ENCODE results near the gene GSTA2.

The GSTA2 gene

DNA sequence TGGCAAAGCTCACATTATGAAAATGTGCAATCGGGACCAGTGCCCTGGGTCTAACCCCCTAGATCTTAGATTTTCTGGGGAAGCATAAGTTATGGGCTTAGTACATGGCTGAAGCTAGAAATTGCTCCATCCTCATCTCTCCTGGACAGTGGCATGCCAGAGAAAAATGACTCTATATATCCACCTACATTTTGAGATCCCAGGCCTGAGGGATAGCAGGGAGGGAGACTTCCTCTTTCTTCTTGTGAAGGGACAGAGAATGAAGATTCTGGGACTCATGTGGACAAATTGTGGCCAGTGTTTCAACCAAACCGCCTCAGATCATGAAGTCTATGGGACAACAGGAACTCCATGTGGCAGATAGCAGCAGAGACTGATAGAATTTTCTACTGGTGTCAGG lies 35.4 kb downstream of the GSTA2 start:
- no peak overlapping the region for H3K4me3 ChIP-seq (ENCODE audit: insufficient read depth in 1 of 2, low read depth in 1 of 2, low read length in 2 of 2)
- no peak overlapping the region for H2AFZ ChIP-seq (ENCODE audit: low read depth, low read length)
- no peak overlapping the region for H3K4me2 ChIP-seq (ENCODE audit: low read length, poor library complexity, severe bottlenecking)
- no peak overlapping the region for H2AK5ac ChIP-seq (ENCODE audit: low read length, severe bottlenecking)
- DNase-seq, result no peak
- H3K27ac ChIP-seq (ENCODE audit: low read length, poor library complexity, severe bottlenecking), result no peak overlapping the region
- no peaks in the 10 kb centered on the region for H3K4me1 ChIP-seq (ENCODE audit: control insufficient read depth, insufficient read depth, low read depth, low read length)
- no peaks in the 10 kb centered on the region for H3K36me3 ChIP-seq (ENCODE audit: control insufficient read depth in 1 of 2, insufficient read depth in 2 of 2, low read depth in 1 of 2, low read length in 2 of 2)
- 91% methylated on average over 1 of the region's 2 CpGs for WGBS
- no peaks in the 10 kb centered on the region for H3K79me1 ChIP-seq (replicated peaks; ENCODE audit: low read length, poor library complexity, severe bottlenecking)
- no peak overlapping the region for H3K4ac ChIP-seq (ENCODE audit: low read depth in 1 of 2, low read length in 2 of 2)
- H2BK5ac ChIP-seq (ENCODE audit: low read depth, low read length, poor library complexity, severe bottlenecking), result no peak overlapping the region
- H3K27me3 ChIP-seq (ENCODE audit: control insufficient read depth in 1 of 2, insufficient read depth in 1 of 2, low read length in 2 of 2), result no peaks in the 10 kb centered on the region
- no peak overlapping the region for H3K23ac ChIP-seq (ENCODE audit: low read length in 2 of 2)
- H2BK12ac ChIP-seq (ENCODE audit: low read length in 2 of 2), result no peak overlapping the region
- H3K9me3 ChIP-seq (ENCODE audit: control insufficient read depth, low read length), result no peaks in the 10 kb centered on the region
- no peak overlapping the region for H3K9ac ChIP-seq (ENCODE audit: low read length)
- no peak overlapping the region for H3K14ac ChIP-seq (ENCODE audit: low read length in 2 of 2)
- no peak overlapping the region for H3K18ac ChIP-seq (ENCODE audit: low read depth in 1 of 2, low read length in 2 of 2)
- H4K8ac ChIP-seq (ENCODE audit: low read length), result no peak overlapping the region
- no peak overlapping the region for H4K91ac ChIP-seq (ENCODE audit: low read length)
- H2BK15ac ChIP-seq (ENCODE audit: low read depth, poor library complexity, severe bottlenecking), result no peak overlapping the region
- H2BK120ac ChIP-seq (ENCODE audit: low read depth, low read length), result no peak overlapping the region

DNA sequence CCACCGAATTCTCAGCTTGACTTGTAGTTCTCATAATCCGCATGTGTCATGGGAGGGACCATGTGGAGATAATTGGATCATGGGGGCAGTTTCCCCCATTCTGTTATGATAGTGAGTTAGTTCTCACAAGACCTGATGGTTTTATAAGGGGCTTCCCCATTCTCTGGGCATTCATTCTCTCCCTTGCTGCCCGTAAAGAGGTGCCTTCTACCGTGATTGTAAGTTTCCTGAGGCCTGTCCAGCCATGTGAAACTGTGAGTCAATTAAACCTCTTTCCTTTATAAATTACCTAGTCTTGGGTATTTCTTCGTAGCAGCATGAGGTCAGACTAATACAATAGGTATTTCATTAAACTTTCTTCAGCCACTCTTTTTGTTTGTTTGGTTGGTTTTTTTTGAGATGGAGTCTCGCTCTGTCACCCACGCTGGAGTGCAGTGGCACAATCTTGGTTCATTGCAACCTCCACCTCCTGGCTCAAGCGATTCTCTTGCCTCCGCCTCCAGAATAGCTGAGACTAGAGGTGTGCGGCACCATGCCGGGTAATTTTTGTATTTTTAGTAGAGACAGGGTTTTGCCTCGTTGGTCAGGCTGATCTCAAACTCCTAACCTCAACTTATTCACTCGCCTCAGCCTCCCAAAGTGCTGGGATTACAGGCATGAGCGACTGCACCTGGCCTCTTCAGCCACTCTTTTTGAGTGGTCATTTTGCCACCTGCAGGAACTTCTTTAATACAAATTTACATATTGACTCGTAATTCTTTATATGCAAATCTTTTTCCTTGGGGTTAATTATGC lies 36.3 kb downstream of the GSTA2 start:
- Histone ChIP-seq H3K23ac (ENCODE audit: low read length in 2 of 2) (no peak overlapping the region), H2BK5ac (ENCODE audit: low read depth, low read length, poor library complexity, severe bottlenecking) (no peak overlapping the region), H2BK15ac (ENCODE audit: low read depth, poor library complexity, severe bottlenecking) (no peak overlapping the region), H3K27ac (ENCODE audit: low read length, poor library complexity, severe bottlenecking) (no peak overlapping the region), H2AK5ac (ENCODE audit: low read length, severe bottlenecking) (no peak overlapping the region), H3K4ac (ENCODE audit: low read depth in 1 of 2, low read length in 2 of 2) (no peak overlapping the region), H3K27me3 (ENCODE audit: control insufficient read depth in 1 of 2, insufficient read depth in 1 of 2, low read length in 2 of 2) (no peaks in the 10 kb centered on the region), H3K9me3 (ENCODE audit: control insufficient read depth, low read length) (no peaks in the 10 kb centered on the region), H3K36me3 (ENCODE audit: control insufficient read depth in 1 of 2, insufficient read depth in 2 of 2, low read depth in 1 of 2, low read length in 2 of 2) (no peaks in the 10 kb centered on the region), H3K4me2 (ENCODE audit: low read length, poor library complexity, severe bottlenecking) (no peak overlapping the region), H3K9ac (ENCODE audit: low read length) (no peak overlapping the region), H2AFZ (ENCODE audit: low read depth, low read length) (no peak overlapping the region), H3K4me3 (ENCODE audit: insufficient read depth in 1 of 2, low read depth in 1 of 2, low read length in 2 of 2) (no peak overlapping the region), H3K14ac (ENCODE audit: low read length in 2 of 2) (no peak overlapping the region), H3K79me1 (replicated peaks; ENCODE audit: low read length, poor library complexity, severe bottlenecking) (no peaks in the 10 kb centered on the region), H3K18ac (ENCODE audit: low read depth in 1 of 2, low read length in 2 of 2) (no peak overlapping the region), H4K8ac (ENCODE audit: low read length) (no peak overlapping the region), H2BK120ac (ENCODE audit: low read depth, low read length) (no peak overlapping the region), H4K91ac (ENCODE audit: low read length) (no peak overlapping the region), H3K4me1 (ENCODE audit: control insufficient read depth, insufficient read depth, low read depth, low read length) (no peaks in the 10 kb centered on the region), H2BK12ac (ENCODE audit: low read length in 2 of 2) (no peak overlapping the region)
- 90% methylated on average over 14 of the region's 15 CpGs for WGBS
- DNase-seq, result no peak

DNA sequence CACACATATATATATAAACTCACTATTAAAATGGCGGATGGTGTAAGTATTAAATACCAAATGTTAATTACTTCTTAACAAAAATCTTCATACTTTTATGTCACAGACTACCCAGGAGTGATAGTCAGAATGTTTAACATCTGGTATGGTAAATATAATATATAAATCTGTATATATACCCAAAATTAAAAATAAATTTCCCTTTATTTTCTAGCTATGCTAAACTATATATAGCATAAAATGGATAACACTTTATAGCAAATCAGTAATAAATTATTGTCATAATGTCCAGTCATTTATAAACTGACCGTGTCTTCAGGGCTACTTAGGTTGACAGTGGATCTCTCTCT lies 37.1 kb downstream of the GSTA2 start:
- 77% methylated on average over 1 of the region's 2 CpGs for WGBS
- no peak overlapping the region for H3K14ac ChIP-seq (ENCODE audit: low read length in 2 of 2)

DNA sequence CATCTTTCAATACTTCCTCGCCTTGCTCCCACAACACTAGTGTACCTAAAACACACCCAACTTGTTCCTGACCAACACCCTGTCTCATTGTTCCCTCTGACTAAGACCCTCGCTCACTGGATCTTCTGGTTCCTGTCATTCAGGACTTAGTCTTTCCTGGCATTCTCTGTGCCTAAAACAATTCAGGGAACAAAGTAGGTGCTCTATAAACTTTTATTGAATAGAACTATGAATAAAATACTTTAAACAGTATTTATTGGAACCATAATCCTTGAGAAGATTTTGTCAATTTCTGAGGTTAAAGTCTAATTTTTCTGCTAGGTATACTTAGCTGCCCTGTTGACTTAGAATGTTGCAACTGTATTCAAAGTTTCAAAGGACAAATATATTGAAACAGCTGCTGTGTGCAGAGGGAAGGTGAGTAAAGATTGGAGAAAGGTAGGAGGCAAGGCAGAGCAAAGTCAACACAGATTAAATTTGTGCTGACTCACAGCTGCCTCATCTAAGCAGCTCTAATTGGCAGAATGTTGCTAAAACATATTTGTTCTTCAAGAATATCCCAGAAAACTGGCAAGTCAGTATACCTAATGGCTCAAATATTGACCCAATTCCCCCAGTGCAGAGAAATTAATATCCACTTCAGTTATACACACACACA lies 37.6 kb downstream of the GSTA2 start:
- DNase-seq, result no peak
- H4K91ac ChIP-seq (ENCODE audit: low read length), result no peak overlapping the region
- H2BK15ac ChIP-seq (ENCODE audit: low read depth, poor library complexity, severe bottlenecking), result no peak overlapping the region
- H3K4me1 ChIP-seq (ENCODE audit: control insufficient read depth, insufficient read depth, low read depth, low read length), result no peaks in the 10 kb centered on the region
- H3K14ac ChIP-seq (ENCODE audit: low read length in 2 of 2), result no peak overlapping the region
- H3K36me3 ChIP-seq (ENCODE audit: control insufficient read depth in 1 of 2, insufficient read depth in 2 of 2, low read depth in 1 of 2, low read length in 2 of 2), result no peaks in the 10 kb centered on the region
- H2BK12ac ChIP-seq (ENCODE audit: low read length in 2 of 2), result no peak overlapping the region
- H2AK5ac ChIP-seq (ENCODE audit: low read length, severe bottlenecking), result no peak overlapping the region
- WGBS, result 100% methylated on average over 2 of the region's 2 CpGs
- H2BK5ac ChIP-seq (ENCODE audit: low read depth, low read length, poor library complexity, severe bottlenecking), result no peak overlapping the region
- no peaks in the 10 kb centered on the region for H3K9me3 ChIP-seq (ENCODE audit: control insufficient read depth, low read length)
- H3K27me3 ChIP-seq (ENCODE audit: control insufficient read depth in 1 of 2, insufficient read depth in 1 of 2, low read length in 2 of 2), result no peaks in the 10 kb centered on the region
- H3K9ac ChIP-seq (ENCODE audit: low read length), result peak overlapping the region; percentile 37
- H3K4ac ChIP-seq (ENCODE audit: low read depth in 1 of 2, low read length in 2 of 2), result no peak overlapping the region
- H3K79me1 ChIP-seq (replicated peaks; ENCODE audit: low read length, poor library complexity, severe bottlenecking), result no peaks in the 10 kb centered on the region
- H3K4me3 ChIP-seq (ENCODE audit: insufficient read depth in 1 of 2, low read depth in 1 of 2, low read length in 2 of 2), result no peak overlapping the region
- no peak overlapping the region for H3K4me2 ChIP-seq (ENCODE audit: low read length, poor library complexity, severe bottlenecking)
- H3K18ac ChIP-seq (ENCODE audit: low read depth in 1 of 2, low read length in 2 of 2), result no peak overlapping the region
- no peak overlapping the region for H4K8ac ChIP-seq (ENCODE audit: low read length)
- H3K27ac ChIP-seq (ENCODE audit: low read length, poor library complexity, severe bottlenecking), result no peak overlapping the region
- no peak overlapping the region for H2AFZ ChIP-seq (ENCODE audit: low read depth, low read length)
- no peak overlapping the region for H2BK120ac ChIP-seq (ENCODE audit: low read depth, low read length)
- H3K23ac ChIP-seq (ENCODE audit: low read length in 2 of 2), result no peak overlapping the region

More for the DNA sequence above, 37.1 kb downstream of the GSTA2 start:
- no peak for DNase-seq
- no peak overlapping the region for H2BK5ac ChIP-seq (ENCODE audit: low read depth, low read length, poor library complexity, severe bottlenecking)
- no peak overlapping the region for H2BK120ac ChIP-seq (ENCODE audit: low read depth, low read length)
- H3K4ac ChIP-seq (ENCODE audit: low read depth in 1 of 2, low read length in 2 of 2), result no peak overlapping the region
- no peak overlapping the region for H2AK5ac ChIP-seq (ENCODE audit: low read length, severe bottlenecking)
- no peaks in the 10 kb centered on the region for H3K27me3 ChIP-seq (ENCODE audit: control insufficient read depth in 1 of 2, insufficient read depth in 1 of 2, low read length in 2 of 2)
- no peaks in the 10 kb centered on the region for H3K79me1 ChIP-seq (replicated peaks; ENCODE audit: low read length, poor library complexity, severe bottlenecking)
- no peak overlapping the region for H2BK15ac ChIP-seq (ENCODE audit: low read depth, poor library complexity, severe bottlenecking)
- no peak overlapping the region for H3K4me2 ChIP-seq (ENCODE audit: low read length, poor library complexity, severe bottlenecking)
- no peak overlapping the region for H4K91ac ChIP-seq (ENCODE audit: low read length)
- no peaks in the 10 kb centered on the region for H3K4me1 ChIP-seq (ENCODE audit: control insufficient read depth, insufficient read depth, low read depth, low read length)
- H3K23ac ChIP-seq (ENCODE audit: low read length in 2 of 2), result no peak overlapping the region
- no peak overlapping the region for H3K4me3 ChIP-seq (ENCODE audit: insufficient read depth in 1 of 2, low read depth in 1 of 2, low read length in 2 of 2)
- no peak overlapping the region for H3K27ac ChIP-seq (ENCODE audit: low read length, poor library complexity, severe bottlenecking)
- no peaks in the 10 kb centered on the region for H3K36me3 ChIP-seq (ENCODE audit: control insufficient read depth in 1 of 2, insufficient read depth in 2 of 2, low read depth in 1 of 2, low read length in 2 of 2)
- H4K8ac ChIP-seq (ENCODE audit: low read length), result no peak overlapping the region
- H2BK12ac ChIP-seq (ENCODE audit: low read length in 2 of 2), result no peak overlapping the region
- H3K18ac ChIP-seq (ENCODE audit: low read depth in 1 of 2, low read length in 2 of 2), result no peak overlapping the region
- H3K9ac ChIP-seq (ENCODE audit: low read length), result no peak overlapping the region
- no peak overlapping the region for H2AFZ ChIP-seq (ENCODE audit: low read depth, low read length)
- H3K9me3 ChIP-seq (ENCODE audit: control insufficient read depth, low read length), result no peaks in the 10 kb centered on the region

Measured in mesenchymal stem cell (in vitro differentiated cells and primary cell).